Choroid plexus epithelial cell (primary cell): ENCODE data around the gene NKD2.

Experiments
- DNase-seq: peaks from one replicate; pipeline ENCODE4 v3.0.0-alpha.2; 2010; ENCODE audit warnings: low read depth
- H3K4me3 ChIP-seq: 2 replicates; pipeline ENCODE4 v1.5.1; 2011; ENCODE audit warnings: low read depth, mild to moderate bottlenecking, control low read depth, low read length, moderate library complexity
- CTCF ChIP-seq: conservative IDR thresholded peaks from 2 replicates; pipeline ENCODE4 v1.5.1; 2011; ENCODE audit warnings: low read depth, mild to moderate bottlenecking, control low read depth, inconsistent platforms, low read length, moderate library complexity

Gene NKD2

DNA sequence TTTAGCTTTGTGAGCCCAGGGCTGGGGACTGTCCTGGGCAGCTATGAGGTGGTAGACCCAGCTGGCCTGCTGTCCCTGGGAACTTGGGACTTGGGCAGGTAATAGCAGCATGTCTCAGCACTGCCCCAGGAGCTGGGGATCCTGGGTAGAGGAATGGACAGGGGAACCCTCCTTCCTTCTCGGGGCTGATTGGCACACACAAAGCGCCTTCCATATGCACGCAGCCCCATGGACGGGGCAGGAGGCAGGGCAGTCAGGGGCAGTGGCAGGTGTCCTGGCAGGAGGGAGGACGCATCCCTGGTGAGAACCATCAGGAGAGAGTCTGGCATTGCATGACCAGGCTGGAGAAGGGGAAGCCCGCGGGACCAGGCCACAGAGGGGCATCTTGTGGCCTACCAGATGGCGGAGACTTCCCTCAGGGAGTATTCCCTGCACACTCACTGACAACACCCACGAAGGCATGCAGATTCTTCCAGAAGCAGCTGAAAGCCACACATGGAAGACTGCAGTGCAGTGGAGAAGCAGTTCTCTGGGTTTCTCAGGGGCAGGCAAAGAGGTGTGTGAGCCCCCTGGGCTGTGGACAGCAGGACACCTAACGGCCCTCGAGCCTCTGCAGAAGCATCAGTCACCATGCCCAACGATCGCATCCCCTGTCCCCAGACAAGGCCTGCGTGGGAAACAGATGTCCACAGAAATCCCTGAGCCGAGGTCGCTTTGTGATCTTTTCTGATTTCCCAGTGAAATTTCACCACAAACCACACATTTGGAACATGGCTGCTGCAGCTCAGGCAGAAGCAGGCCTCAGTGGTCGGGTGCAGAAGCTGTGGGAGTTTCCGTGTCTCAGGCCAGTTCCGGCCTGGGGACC lies 7.0 kb upstream of the NKD2 start:
- H3K4me3 ChIP-seq, result no peak overlapping the region
- no peak for TF ChIP-seq CTCF
- no peak for DNase-seq

GRCh38 chr5:1002271-1002546 lies 6.4 kb upstream of the NKD2 start:
- no peak for DNase-seq
- no peak for TF ChIP-seq CTCF
- no peak overlapping the region for H3K4me3 ChIP-seq

- DNase-seq, result no peak
- no peak overlapping the region for H3K4me3 ChIP-seq
- no peak for TF ChIP-seq CTCF
Observed at GRCh38 chr5:1002836-1003235, 5.8 kb upstream of the NKD2 start.

DNA sequence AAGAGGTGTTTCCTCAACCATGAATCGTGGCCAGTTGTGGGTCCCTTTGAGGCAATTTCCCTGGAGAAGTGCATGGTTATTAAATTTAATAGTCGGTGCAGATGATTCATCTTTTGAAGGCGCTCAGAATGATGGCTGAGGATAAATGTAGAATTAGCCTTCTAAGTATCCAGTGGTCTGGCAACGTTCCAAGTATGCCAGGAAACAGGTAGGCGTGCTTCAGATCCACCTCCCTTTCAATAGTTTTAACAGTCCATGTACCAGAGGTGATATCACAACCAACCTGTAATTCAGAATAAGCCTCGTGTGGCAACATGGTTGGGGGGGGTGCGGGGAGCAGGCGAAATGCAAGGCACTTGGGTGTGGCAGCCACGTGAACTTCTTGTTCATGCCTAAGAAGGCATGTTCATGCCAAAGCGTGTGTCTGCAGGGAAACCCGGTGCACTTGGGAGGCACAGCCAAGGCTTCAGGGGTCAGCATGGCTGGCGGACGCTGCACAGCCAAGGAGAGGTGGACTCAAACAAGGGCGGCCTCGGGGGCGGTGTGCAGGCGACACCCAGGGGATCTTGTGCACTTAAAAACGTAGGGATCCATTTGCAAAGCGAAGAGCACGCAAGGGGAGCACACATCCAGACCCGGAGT lies 5.2 kb upstream of the NKD2 start:
- no peak overlapping the region for H3K4me3 ChIP-seq
- peak; percentile 12 for DNase-seq
- no peak for TF ChIP-seq CTCF

DNA sequence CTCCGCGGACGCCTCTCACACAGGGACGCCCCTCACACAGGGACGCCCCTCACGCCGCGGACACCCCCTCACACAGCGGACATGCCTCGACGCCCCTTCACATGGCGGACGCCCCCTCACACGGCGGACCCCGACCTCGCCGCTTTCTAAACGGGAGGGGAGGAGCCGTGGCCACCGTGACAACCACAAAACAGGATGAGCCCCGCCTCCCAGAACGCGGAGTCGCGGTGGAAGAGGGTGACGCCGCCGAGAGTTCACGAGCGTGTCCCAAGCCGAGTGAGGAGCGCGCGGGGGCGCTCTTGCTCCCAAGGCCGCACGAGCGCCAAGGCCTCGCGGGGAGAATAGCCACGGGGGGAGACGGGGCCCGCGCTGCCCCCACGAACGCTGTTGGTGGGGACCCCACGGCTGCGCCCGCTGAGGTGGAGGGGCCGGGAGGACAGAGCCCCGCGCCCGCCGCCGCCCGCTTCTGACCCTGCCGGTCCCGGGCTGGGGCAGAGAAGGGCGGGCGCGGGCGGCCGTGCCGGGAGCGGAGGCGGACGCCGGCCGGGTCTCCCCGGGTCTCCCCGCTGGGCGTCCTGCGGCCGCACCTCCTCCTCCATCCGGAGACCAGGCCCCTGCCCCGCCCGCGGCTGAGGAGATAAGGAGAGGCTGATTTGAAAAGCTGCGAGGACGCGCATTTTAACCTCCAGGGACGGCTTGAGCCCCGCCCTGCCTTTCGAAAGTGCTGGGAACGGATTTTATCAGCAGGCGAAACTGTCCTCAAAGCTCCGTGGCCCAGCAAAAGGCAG lies 3.9 kb upstream of the NKD2 start:
- TF ChIP-seq CTCF, result peak; percentile 39
- H3K4me3 ChIP-seq, result peak overlapping the region; percentile 11
- DNase-seq, result peak; percentile 33

- no peak for DNase-seq
- peak overlapping the region; percentile 10 for H3K4me3 ChIP-seq
- no peak for TF ChIP-seq CTCF
Observed at GRCh38 chr5:1005249-1005851, 3.3 kb upstream of the NKD2 start.
